Mucosa of descending colon (tissue), 3 donors: ENCODE results near the gene KIF27. TPM values are rescaled to one million over a fixed set of nuclear protein-coding genes. Genes with fewer than 3 reads are reported as not detected.
"Not testable (repeated sequence)": the region's sequence is repeated elsewhere in the genome, so short reads cannot be mapped to it uniquely, and the experiment has no call there.

ENCODE experiments used
- ATAC-seq: fragments of 200-7000 bp; cut with Tn5 transposase; one replicate; pipeline ENCODE4 v1.9.1; 2020; ENCODE audit warnings: mild to moderate bottlenecking, moderate library complexity
- DNase-seq, 3 donors: peaks; one replicate each; pipeline ENCODE4 v3.0.0-alpha.2; 2020
- H3K36me3 ChIP-seq: fragments of 200-600 bp; one replicate; pipeline ENCODE4 v1.8.0; 2021; ENCODE audit warnings: low read depth, mild to moderate bottlenecking
- H3K4me1 ChIP-seq: fragments of 200-600 bp; one replicate; pipeline ENCODE4 v1.8.0; 2021; ENCODE audit warnings: low read depth, mild to moderate bottlenecking
- H3K4me3 ChIP-seq: fragments of 200-600 bp; one replicate; pipeline ENCODE4 v1.8.0; 2021; ENCODE audit warnings: mild to moderate bottlenecking
- H3K9me3 ChIP-seq: fragments of 200-600 bp; one replicate; pipeline ENCODE4 v1.8.0; 2021; ENCODE audit warnings: mild to moderate bottlenecking
- CTCF ChIP-seq: fragments of 200-600 bp; IDR thresholded peaks from one replicate; pipeline ENCODE4 v1.8.0; 2022; ENCODE audit warnings: antibody characterized with exemption, mild to moderate bottlenecking
- intact Hi-C, 2 donors: fragments of 100-400 bp; cut with DNase I in 1 of 2; cut with micrococcal nuclease in 1 of 2; formaldehyde crosslinking; loops; one replicate each; pipeline versions ENCODE4 v1.11.0 to v1.11.1; 2022; cut with DNase I, micrococcal nuclease
- total RNA-seq, 3 donors: library from RNA; stranded (reverse); fragmentation: NEBNext Ultra II Directional in 2 of 3; extraction: Animal tissue kit (Norgen Biotek cat#: 25700) in 2 of 3; gene quantifications; one replicate each; pipeline versions ENCODE4 v1.2.1 to v1.2.4, GENCODE V29; 2021 to 2023
- donor health status: DM: no; HTN: no; CAD: no; lungs with moderate emphysema.
- donor health status: DM: no; HTN: no; CAD: no.
- donor health status: DM: no; HTN: yes; CAD: no.

Gene KIF27
- total RNA-seq, 3 donors from 2014 or later, result 3.9 to 8.2 (median 4.7) TPM

GRCh38 chr9:83957248-83957513, 35.9 kb upstream of the KIF27 start:
- Histone ChIP-seq H3K4me3 (peak overlapping the region; percentile 54), H3K9me3 (no peaks in the 10 kb centered on the region), H3K4me1 (peaks cover 8% of the 10 kb centered on the region), H3K36me3 (no peaks in the 10 kb centered on the region)
- intact Hi-C loops, result no loop called here
- TF ChIP-seq CTCF, result no peak
- DNase-seq (peak in 1 of 3 donors; percentile 41), ATAC-seq (peak; percentile 37)

- no peaks in the 10 kb centered on the region for H3K9me3 ChIP-seq
- ATAC-seq (peak; percentile 95), DNase-seq (peak; percentile 91 to 94 (median 93))
- H3K36me3 ChIP-seq, result no peaks in the 10 kb centered on the region
- peak overlapping the region; percentile 54 for H3K4me3 ChIP-seq
- H3K4me1 ChIP-seq, result peaks cover 8% of the 10 kb centered on the region
- intact Hi-C loops, result no loop called here
- TF ChIP-seq CTCF, result no peak
Measured at GRCh38 chr9:83956436-83957247, 35.4 kb upstream of the KIF27 start.

GRCh38 chr9:83956086-83956435, 34.8 kb upstream of the KIF27 start:
- intact Hi-C loops, result no loop called here
- H3K4me3 ChIP-seq, result peak overlapping the region; percentile 54
- H3K36me3 ChIP-seq, result no peaks in the 10 kb centered on the region
- TF ChIP-seq CTCF, result no peak
- ATAC-seq (peak; percentile 30), DNase-seq (no peak)
- no peaks in the 10 kb centered on the region for H3K9me3 ChIP-seq
- peaks cover 8% of the 10 kb centered on the region for H3K4me1 ChIP-seq

GRCh38 chr9:83948096-83948495, 26.9 kb upstream of the KIF27 start:
- H3K9me3 ChIP-seq, ATAC-seq, H3K36me3 ChIP-seq, H3K4me3 ChIP-seq, intact Hi-C loops, DNase-seq, H3K4me1 ChIP-seq: not testable (repeated sequence)

- Histone ChIP-seq H3K4me3 (no peak overlapping the region), H3K36me3 (no peaks in the 10 kb centered on the region), H3K9me3 (no peaks in the 10 kb centered on the region), H3K4me1 (no peaks in the 10 kb centered on the region)
- no peak for DNase-seq
- TF ChIP-seq CTCF, result no peak
- no peak for ATAC-seq
- intact Hi-C loops, result no loop called here
Measured at GRCh38 chr9:83940590-83941303, 19.5 kb upstream of the KIF27 start.

- Histone ChIP-seq H3K4me3 (no peak overlapping the region), H3K36me3 (no peaks in the 10 kb centered on the region), H3K9me3 (no peaks in the 10 kb centered on the region), H3K4me1 (no peaks in the 10 kb centered on the region)
- peak in 1 of 3 donors; percentile 44 for DNase-seq
- peak; percentile 73 for ATAC-seq
- intact Hi-C loops, result loop anchor here (5.0 to 10.0 kb wide), 4 partner anchors 234 to 324 kb away; no protein-coding TSS in a partner anchor
- no peak for TF ChIP-seq CTCF
Measured at GRCh38 chr9:83937861-83938455, 16.7 kb upstream of the KIF27 start.
